HG03175 (cell line): Measurements from ENCODE around the gene PIK3CA.
"Not testable (repeated sequence)": the region's sequence is repeated elsewhere in the genome, so short reads cannot be mapped to it uniquely, and the experiment has no call there.

Experiments used
- ATAC-seq: cut with Tn5 transposase; IDR thresholded peaks from one replicate; pipeline ENCODE4 v1.9.1; 2021; ENCODE audit warnings: mild to moderate bottlenecking, moderate library complexity; ENCODE audit not compliant: unreplicated experiment

PIK3CA gene

GRCh38 chr3:179147873-179148615 is at the start of gene PIK3CA:
TSS of gene PIK3CA (plus strand) at chr3:179148357. CDS start at chr3:179198826, 50,469 bp downstream.
- ATAC-seq, result peak; percentile 81

- ATAC-seq, result no peak
Measured at GRCh38 chr3:179098388-179099077, 49.6 kb upstream of the PIK3CA start.

- ATAC-seq, result no peak
Measured at GRCh38 chr3:179100652-179101051, 47.5 kb upstream of the PIK3CA start.

- ATAC-seq, result peak; percentile 45
Measured at GRCh38 chr3:179105881-179106280, 42.3 kb upstream of the PIK3CA start.

- ATAC-seq, result no peak
Measured at GRCh38 chr3:179107617-179108016, 40.5 kb upstream of the PIK3CA start.

GRCh38 chr3:179108086-179108485 is 40.1 kb upstream of the PIK3CA start:
- ATAC-seq, result no peak

GRCh38 chr3:179113903-179114302 is 34.3 kb upstream of the PIK3CA start:
- ATAC-seq, result no peak

GRCh38 chr3:179115444-179115843 is 32.7 kb upstream of the PIK3CA start:
- not testable (repeated sequence) for ATAC-seq

GRCh38 chr3:179116816-179117215 is 31.3 kb upstream of the PIK3CA start:
- no peak for ATAC-seq

- ATAC-seq, result not testable (repeated sequence)
Measured at GRCh38 chr3:179132191-179132890, 15.8 kb upstream of the PIK3CA start.

GRCh38 chr3:179133575-179133974 is 14.6 kb upstream of the PIK3CA start:
- ATAC-seq, result no peak

- no peak for ATAC-seq
Measured at GRCh38 chr3:179136195-179136594, 12.0 kb upstream of the PIK3CA start.

- no peak for ATAC-seq
Measured at GRCh38 chr3:179141890-179142289, 6.3 kb upstream of the PIK3CA start.

GRCh38 chr3:179146911-179147513 is 1.1 kb upstream of the PIK3CA start:
- peak; percentile 26 for ATAC-seq

- peak; percentile 31 for ATAC-seq
Measured at GRCh38 chr3:179147514-179147872, 664 bp upstream of the PIK3CA start.

GRCh38 chr3:179148616-179149405 is 654 bp downstream of the PIK3CA start:
- peak; percentile 25 for ATAC-seq

- no peak for ATAC-seq
Measured at GRCh38 chr3:179149406-179149867, 1.3 kb downstream of the PIK3CA start.

- no peak for ATAC-seq
Measured at GRCh38 chr3:179149951-179150350, 1.8 kb downstream of the PIK3CA start.

- no peak for ATAC-seq
Measured at GRCh38 chr3:179150610-179151009, 2.5 kb downstream of the PIK3CA start.

- no peak for ATAC-seq
Measured at GRCh38 chr3:179151474-179151873, 3.3 kb downstream of the PIK3CA start.
